Testis (tissue), 3 donors: ENCODE measurements around the gene ADAP1. TPM values are rescaled to one million over a fixed set of nuclear protein-coding genes. Genes with fewer than 3 reads are reported as not detected.

Experiments used
- DNase-seq: peaks from one replicate; pipeline ENCODE4 v3.0.0-alpha.2; 2019
- H3K27ac ChIP-seq, 2 donors: fragments of 200-600 bp; sonication (generic); one replicate each; pipeline ENCODE4 v1.5.1; 2019
- H3K27me3 ChIP-seq: fragments of 200-600 bp; sonication (generic); one replicate; pipeline ENCODE4 v1.5.1; 2019
- H3K36me3 ChIP-seq: fragments of 200-600 bp; sonication (generic); one replicate; pipeline ENCODE4 v1.5.1; 2017; ENCODE audit warnings: low read depth; ENCODE audit errors: missing control alignments
- H3K4me1 ChIP-seq: fragments of 200-600 bp; sonication (generic); one replicate; pipeline ENCODE4 v1.5.1; 2019
- H3K4me3 ChIP-seq, 2 donors: fragments of 200-600 bp; sonication (generic); one replicate each; pipeline ENCODE4 v1.5.1; 2017 to 2019
- H3K9me3 ChIP-seq: fragments of 200-600 bp; sonication (generic); one replicate; pipeline ENCODE4 v1.5.1; 2017
- POLR2A ChIP-seq: fragments of 450-650 bp; IDR thresholded peaks from one replicate; pipeline ENCODE4 v1.6.1; 2017; ENCODE audit warnings: antibody characterized with exemption, mild to moderate bottlenecking, moderate library complexity
- WGBS, 2 donors: methylation state at CpG; one replicate each; pipeline ENCODE4 v1.1.5; 2018; 5-methylcytosine and 5-hydroxymethylcytosine counted together
- intact Hi-C: fragments of 100-400 bp; cut with DNase I; formaldehyde crosslinking; loops from one replicate; pipeline ENCODE4 v1.15.1; 2023; ENCODE audit warnings: low total_unique reads
- polyA plus RNA-seq: library from polyadenylated mRNA; stranded (reverse); fragments of 350-450 nt; fragmentation: Illumina TruSeq; extraction: RNeasy Lipid Tissue Mini Kit (QIAGEN cat#74804); gene quantifications from one replicate; pipeline ENCODE4 v1.2.3, GENCODE V29; 2014; ENCODE audit warnings: low read depth, low replicate concordance; ENCODE audit not compliant: insufficient read depth
- total RNA-seq, 2 donors: library from RNA; depleted of rRNA; stranded (reverse); fragments of >200 nt; gene quantifications; one replicate each; pipeline ENCODE4 v1.2.3, GENCODE V29; 2016
- TF ChIP-seq, protein P1 (sequence below), 3 experiments: fragments of 450-650 bp in 2 of 3; fragments of 200-600 bp in 1 of 3; sonication (generic) in 1 of 3; IDR thresholded peaks; one replicate each; pipeline ENCODE4 v1.5.1; 2016 to 2019; ENCODE audit warnings: antibody characterized with exemption in 3 of 3, mild to moderate bottlenecking in 2 of 3, moderate library complexity in 1 of 3

ADAP1 gene
- total and polyA plus RNA-seq, 3 donors from 2014 or later = 2.4 to 10.9 (median 6.1) TPM

GRCh38 chr7:901041-901387 lies 53.5 kb downstream of the ADAP1 start:
- Histone ChIP-seq H3K4me1 (no peaks in the 10 kb centered on the region), H3K36me3 (no peaks in the 10 kb centered on the region), H3K4me3 (no peak overlapping the region), H3K27ac (no peak overlapping the region), H3K27me3 (no peaks in the 10 kb centered on the region), H3K9me3 (no peaks in the 10 kb centered on the region)
- intact Hi-C loops = no loop called here
- WGBS, 2 donors = 71 to 89% methylated on average over 6 to 8 of the region's 8 CpGs
- DNase-seq = no peak
- TF ChIP-seq, protein P1, sequence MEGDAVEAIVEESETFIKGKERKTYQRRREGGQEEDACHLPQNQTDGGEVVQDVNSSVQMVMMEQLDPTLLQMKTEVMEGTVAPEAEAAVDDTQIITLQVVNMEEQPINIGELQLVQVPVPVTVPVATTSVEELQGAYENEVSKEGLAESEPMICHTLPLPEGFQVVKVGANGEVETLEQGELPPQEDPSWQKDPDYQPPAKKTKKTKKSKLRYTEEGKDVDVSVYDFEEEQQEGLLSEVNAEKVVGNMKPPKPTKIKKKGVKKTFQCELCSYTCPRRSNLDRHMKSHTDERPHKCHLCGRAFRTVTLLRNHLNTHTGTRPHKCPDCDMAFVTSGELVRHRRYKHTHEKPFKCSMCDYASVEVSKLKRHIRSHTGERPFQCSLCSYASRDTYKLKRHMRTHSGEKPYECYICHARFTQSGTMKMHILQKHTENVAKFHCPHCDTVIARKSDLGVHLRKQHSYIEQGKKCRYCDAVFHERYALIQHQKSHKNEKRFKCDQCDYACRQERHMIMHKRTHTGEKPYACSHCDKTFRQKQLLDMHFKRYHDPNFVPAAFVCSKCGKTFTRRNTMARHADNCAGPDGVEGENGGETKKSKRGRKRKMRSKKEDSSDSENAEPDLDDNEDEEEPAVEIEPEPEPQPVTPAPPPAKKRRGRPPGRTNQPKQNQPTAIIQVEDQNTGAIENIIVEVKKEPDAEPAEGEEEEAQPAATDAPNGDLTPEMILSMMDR (IDR thresholded peaks at IDR 0.05) = no peak
- no peak for TF ChIP-seq POLR2A

DNA sequence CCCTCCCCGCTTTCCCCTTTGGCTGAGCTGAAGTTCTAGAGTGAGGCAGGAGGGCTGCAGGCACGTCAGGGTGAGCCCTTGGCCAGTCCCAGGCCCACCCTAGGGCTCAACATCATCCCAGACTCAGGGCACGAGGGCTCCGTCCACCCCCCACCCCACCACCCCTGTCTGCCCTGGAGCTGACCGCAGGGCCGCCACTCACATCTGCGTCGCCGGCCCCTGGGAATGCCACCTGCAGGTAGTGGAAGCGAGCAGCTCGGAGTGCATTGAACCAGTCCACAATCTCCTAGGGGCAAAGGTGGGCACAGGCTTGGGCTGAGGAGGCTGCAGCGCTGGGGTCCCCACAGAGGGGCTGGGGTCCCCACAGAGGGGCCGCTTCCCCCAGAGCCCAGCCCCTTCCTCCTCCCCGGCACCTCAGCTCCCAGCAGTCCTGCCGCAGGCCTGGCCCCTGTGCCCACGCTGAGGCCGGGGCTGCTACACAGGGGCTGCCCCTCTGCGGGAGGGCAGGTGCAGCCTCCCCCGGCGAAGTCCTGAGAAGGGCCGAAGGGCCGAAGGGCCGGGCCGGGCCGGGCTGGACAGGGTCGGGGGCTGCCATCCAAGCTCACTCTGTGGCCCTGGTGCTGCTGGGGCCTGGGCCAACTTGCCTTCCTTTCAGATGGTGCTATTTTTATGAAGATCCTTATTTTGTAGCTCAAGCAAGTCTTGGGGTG lies 54.0 kb downstream of the ADAP1 start:
- intact Hi-C loops = no loop called here
- Histone ChIP-seq H3K4me1 (no peaks in the 10 kb centered on the region), H3K27me3 (no peaks in the 10 kb centered on the region), H3K9me3 (no peaks in the 10 kb centered on the region), H3K27ac (no peak overlapping the region), H3K36me3 (peaks cover 1% of the 10 kb centered on the region), H3K4me3 (no peak overlapping the region)
- no peak for TF ChIP-seq POLR2A
- TF ChIP-seq, protein P1 (IDR thresholded peaks at IDR 0.05) = no peak
- no peak for DNase-seq
- WGBS, 2 donors = 81 to 85% methylated on average over 4 to 19 of the region's 26 CpGs

DNA sequence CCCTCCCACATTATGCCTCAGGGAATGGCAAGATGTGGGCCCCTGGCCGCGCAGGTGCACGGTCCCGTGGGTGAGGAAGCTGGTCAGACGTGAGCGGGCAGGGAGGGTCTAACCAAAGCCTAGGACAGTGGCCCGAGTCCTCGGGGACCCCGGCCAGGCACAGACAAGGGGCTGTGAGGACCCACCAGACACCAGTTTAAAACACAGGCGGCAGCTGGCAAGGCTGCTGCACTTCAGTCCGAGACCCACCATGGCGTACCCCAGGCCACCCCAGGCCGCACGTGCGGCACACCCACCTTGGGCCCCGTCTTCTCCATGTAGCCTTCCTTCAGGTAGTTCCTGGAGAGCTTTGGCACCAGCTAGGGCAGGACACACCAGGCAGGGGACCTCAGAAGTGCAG lies 54.7 kb downstream of the ADAP1 start:
- no peak for DNase-seq
- H3K4me1 ChIP-seq = no peaks in the 10 kb centered on the region
- peaks cover 5% of the 10 kb centered on the region for H3K36me3 ChIP-seq
- no peak overlapping the region for H3K27ac ChIP-seq
- no peaks in the 10 kb centered on the region for H3K27me3 ChIP-seq
- TF ChIP-seq, protein P1 (IDR thresholded peaks at IDR 0.05) = no peak
- TF ChIP-seq POLR2A = no peak
- intact Hi-C loops = no loop called here
- no peak overlapping the region for H3K4me3 ChIP-seq
- no peaks in the 10 kb centered on the region for H3K9me3 ChIP-seq
- 96% methylated on average over 5 to 16 of the region's 16 CpGs for WGBS, 2 donors

DNA sequence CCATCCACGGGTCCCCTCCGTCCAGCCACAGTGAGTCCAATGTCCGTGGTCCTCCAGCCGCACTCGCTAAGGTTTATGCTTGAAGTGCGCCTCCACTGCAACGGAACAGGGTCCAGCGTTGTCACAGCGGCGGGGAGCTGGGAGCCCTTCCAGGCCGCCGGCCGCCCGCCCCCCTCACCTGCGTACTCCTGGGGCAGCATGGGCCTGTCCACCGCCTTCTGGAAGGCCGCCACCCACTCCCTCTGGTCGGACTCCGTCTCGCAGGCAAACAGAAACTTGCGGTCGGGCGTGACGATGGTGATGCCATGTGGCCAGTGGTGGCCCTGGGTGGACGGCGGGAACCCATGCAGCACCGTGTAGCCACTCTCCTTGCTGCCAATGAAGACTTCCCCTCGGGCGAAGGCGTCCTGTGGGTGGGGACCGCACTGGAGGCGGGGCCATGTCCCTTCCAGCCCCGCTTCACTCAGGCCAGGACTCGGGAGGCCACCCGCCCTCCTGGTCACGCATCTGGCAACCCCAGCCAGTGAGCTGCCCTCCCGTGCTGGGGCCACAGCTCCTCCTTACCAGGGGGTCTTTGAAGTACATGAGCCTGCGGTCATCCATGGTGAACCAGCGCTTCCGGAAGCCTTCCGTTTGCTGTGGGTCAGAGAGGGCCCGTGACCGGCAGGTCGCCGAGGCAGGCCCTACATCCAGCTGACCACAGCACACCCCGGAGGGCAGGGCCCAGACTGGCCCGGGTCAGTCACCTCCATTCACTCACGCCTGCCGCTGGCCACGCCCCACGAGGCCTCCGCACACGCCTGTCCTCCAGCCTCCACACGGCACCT lies 55.4 kb downstream of the ADAP1 start:
- H3K36me3 ChIP-seq = peaks cover 5% of the 10 kb centered on the region
- TF ChIP-seq, protein P1 (IDR thresholded peaks at IDR 0.05) = no peak
- no peak for TF ChIP-seq POLR2A
- H3K4me3 ChIP-seq = no peak overlapping the region
- H3K4me1 ChIP-seq = no peaks in the 10 kb centered on the region
- DNase-seq = no peak
- 89 to 91% methylated on average over 17 to 54 of the region's 54 CpGs for WGBS, 2 donors
- no peak overlapping the region for H3K27ac ChIP-seq
- intact Hi-C loops = no loop called here
- no peaks in the 10 kb centered on the region for H3K9me3 ChIP-seq
- H3K27me3 ChIP-seq = no peaks in the 10 kb centered on the region
